ENCODE data around the gene ZIC1.

The ZIC1 gene

DNA sequence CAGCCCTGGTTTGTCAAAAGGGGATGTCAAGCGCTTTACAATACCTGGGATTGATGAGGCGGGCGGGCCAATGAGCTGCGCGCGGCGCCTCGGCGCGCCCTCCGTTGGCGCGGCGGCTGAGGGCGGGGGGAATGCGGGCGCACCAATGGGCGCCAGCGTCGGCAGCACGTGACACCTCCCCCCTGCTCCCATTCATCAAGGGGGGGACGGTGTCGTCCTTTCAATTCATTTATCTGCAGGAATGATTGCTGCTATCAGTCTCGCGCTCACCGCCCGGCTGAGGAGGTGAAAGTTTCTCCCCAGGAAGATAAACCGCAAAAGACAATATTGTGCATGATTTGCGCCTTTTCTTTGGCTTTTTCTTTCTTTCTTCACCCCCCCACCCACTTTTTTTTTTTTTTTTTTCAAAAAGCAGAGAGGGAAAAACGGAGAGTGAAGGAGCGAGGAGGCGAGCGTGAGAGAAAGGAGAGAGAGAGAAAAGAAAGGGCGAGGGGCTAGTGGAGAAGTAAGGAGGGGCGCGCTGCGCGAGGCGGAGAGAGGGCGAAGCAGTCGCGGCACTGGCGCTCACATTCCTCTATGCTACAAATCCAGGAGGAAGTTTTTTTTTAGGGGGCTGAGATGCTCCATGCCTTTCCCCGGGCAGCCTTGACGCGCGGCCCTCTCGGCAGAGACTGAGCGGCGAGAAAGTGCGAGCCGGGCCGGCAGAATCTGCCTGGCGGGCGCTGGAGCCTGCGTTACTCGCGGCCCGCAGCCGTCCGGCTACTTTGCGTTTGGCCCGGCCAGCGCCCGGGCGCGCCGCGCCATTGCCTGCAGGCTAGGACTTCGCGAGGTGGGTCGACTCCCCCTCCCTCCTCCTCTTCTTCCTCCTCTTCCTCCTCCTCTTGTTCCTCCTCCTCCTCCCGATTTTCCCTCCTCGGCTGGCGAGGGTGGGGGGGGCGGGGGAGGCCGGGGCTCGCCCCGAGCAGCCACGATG is at the start of gene ZIC1:
Gene ZIC1, plus strand, starts transcription at position 223 of the 973 bp plus-strand sequence. Its CDS starts 748 bp downstream, at position 971.
- no peak for DNase-seq (ENCODE audit: extremely low read depth in 1 of 2, low read depth in 1 of 2)

DNA sequence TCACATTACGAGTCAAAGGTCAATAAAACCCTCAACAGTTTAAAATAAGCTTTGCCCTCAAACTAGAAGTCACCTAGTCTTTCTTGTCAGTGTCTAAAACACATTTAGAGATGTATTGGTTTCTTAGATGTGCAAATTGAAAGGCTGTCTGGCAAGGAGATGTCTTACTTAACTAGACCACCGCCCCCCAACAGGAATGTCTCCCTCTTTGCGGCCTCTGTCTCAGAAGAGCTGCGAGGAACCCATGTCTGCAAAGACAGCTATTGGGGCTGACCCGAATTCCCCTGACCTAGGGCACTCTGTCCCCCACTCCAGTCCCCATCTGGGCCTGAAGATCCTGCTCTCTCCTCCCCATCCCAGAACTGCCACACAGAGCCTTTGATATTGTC is 49.1 kb upstream of the ZIC1 start:
- no peak for DNase-seq (ENCODE audit: extremely low read depth in 1 of 2, low read depth in 1 of 2)

GRCh38 chr3:147360646-147361453 is 48.3 kb upstream of the ZIC1 start:
- DNase-seq (ENCODE audit: extremely low read depth in 1 of 2, low read depth in 1 of 2): no peak

GRCh38 chr3:147361454-147362420 is 47.4 kb upstream of the ZIC1 start:
- DNase-seq (ENCODE audit: extremely low read depth in 1 of 2, low read depth in 1 of 2): no peak

GRCh38 chr3:147364771-147365170 is 44.4 kb upstream of the ZIC1 start:
- no peak for DNase-seq (ENCODE audit: extremely low read depth in 1 of 2, low read depth in 1 of 2)

GRCh38 chr3:147365196-147366115 is 43.7 kb upstream of the ZIC1 start:
- DNase-seq (ENCODE audit: extremely low read depth in 1 of 2, low read depth in 1 of 2): no peak

- no peak for DNase-seq (ENCODE audit: extremely low read depth in 1 of 2, low read depth in 1 of 2)
Observed at GRCh38 chr3:147367676-147368075, 41.5 kb upstream of the ZIC1 start.

DNA sequence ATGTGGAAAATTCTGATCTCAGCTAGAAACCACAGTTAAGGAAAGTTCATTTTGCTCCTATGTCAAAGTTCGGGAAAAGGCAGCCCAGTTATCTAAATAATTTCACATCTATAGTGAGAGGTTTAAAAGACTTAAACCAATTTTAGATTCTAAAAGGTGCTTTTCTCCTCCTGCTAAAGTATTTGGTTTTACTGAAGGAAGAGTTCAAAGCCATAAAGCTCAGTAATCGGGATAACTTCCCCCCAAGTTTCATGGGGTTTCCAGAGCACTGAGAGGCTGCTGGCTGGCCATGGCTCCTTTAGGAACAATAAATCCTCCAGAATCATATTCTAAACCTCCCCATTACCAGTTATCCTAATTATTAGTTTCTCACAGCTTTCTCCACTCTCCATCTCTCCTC is 41.0 kb upstream of the ZIC1 start:
- DNase-seq (ENCODE audit: extremely low read depth in 1 of 2, low read depth in 1 of 2): no peak

DNA sequence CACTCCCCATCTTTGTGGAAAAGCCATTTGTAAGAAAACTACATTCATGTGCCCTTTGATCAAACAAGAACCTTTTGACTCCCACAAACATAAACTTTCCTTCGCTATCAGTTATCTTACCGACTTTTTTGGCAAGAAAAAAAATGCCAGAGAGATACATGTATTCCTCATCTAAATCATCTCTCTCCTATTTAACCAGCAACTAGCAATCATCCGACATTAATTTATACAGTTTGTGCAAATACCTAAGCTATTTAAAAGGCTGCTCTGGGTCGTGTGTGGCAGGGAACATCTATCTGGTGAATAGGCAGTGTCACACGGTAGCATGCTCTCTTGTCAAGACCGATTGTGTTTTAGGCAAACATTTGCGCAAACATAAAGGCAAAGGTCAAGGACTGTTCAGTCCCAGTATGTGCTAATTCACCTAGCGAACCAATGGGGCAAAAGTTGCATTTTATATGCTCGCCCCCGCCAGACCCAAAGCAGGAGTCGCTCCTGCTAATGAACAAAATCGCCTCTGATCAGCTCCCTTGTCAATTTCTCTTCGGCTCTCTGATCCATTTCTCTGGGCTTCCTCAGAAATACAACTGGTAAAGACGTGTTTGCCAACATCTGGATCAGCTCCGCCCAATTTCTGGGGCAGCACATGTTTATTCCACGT is 40.5 kb upstream of the ZIC1 start:
- DNase-seq (ENCODE audit: extremely low read depth in 1 of 2, low read depth in 1 of 2): no peak

DNA sequence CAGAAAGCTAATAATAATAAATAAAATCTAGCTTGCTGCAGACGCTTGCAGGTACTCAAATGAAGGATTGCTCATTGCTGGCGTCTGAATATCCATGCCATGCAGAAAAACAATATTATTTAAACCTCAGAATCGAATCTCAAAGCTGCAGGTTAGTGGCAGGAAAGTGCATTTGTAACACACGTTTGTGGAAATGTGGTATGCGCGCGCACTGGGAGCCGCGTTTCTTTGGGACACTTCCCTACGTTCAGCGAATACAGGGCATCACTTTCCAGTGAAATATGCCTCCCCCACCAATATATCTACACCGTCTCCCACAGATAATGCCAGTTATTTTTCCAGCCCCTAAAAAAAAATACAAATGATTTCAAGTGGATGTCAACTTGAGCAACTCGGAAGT is 39.9 kb upstream of the ZIC1 start:
- no peak for DNase-seq (ENCODE audit: extremely low read depth in 1 of 2, low read depth in 1 of 2)

- no peak for DNase-seq (ENCODE audit: extremely low read depth in 1 of 2, low read depth in 1 of 2)
Observed at GRCh38 chr3:147369661-147370123, 39.5 kb upstream of the ZIC1 start.

DNA sequence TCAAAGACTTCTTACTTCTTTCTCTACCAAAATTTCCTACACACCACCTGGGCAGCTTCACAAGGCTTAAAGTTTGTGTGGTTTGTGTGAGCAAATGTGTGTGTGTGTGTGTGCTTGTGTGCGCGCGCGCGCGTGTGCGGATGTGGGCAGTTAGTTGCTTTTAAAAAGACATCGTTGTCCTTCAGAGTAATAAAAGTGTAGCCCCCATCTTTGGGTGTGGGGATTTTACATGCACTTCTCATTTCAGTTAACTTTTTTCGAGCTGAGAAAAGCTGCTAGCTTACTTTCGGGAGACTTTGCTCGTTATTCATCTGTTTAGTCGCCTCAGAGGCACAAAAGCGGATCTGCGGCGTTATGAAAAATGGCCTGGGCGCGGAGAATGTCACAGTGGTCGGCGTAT is 38.8 kb upstream of the ZIC1 start:
- no peak for DNase-seq (ENCODE audit: extremely low read depth in 1 of 2, low read depth in 1 of 2)

DNA sequence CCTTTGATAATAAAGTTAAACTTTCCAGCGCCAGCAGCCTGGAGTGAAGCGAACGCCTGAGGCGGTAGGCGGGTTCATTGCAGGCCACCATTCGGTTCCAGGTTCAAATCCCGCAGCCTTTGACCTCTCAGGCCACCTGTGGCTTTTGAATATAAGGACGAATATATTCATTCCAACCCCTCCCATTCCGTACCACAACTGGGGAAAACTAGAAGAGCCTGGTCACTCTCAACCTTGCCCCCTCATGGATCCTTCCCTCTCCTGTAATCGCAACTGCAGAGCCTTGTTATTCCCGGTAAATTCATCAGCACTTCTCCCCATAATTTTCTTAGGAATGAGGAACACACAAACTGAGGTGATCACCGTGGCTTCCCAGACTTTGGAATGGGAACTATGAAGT is 38.0 kb upstream of the ZIC1 start:
- no peak for DNase-seq (ENCODE audit: extremely low read depth in 1 of 2, low read depth in 1 of 2)

DNA sequence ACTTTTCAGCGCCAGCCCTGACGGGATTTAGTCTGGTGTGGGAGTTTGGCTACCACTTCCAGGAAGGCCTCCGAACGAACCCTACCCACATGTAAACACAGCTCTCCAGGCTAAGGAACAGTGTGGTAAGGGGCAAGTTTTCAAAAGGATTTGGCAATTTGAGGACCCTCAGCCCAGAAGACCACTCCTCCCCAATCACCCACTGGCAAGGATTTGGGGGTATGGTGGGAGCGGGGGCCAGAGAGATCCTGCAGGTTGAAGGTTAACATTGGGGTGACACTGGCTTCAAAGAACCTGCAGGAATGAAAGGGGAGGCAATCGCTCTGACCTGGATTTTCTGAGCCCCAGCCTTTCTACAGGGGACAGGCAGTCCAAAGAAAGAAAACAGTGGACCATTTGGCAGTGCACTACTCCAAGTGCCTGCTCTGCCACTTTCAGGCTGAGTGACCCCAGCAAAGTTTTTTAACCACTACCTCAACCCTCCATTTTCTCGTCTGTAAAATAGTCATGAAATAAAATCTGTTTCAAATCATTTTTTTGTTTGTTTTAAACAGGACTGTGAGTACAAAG is 37.3 kb upstream of the ZIC1 start:
- no peak for DNase-seq (ENCODE audit: extremely low read depth in 1 of 2, low read depth in 1 of 2)

DNA sequence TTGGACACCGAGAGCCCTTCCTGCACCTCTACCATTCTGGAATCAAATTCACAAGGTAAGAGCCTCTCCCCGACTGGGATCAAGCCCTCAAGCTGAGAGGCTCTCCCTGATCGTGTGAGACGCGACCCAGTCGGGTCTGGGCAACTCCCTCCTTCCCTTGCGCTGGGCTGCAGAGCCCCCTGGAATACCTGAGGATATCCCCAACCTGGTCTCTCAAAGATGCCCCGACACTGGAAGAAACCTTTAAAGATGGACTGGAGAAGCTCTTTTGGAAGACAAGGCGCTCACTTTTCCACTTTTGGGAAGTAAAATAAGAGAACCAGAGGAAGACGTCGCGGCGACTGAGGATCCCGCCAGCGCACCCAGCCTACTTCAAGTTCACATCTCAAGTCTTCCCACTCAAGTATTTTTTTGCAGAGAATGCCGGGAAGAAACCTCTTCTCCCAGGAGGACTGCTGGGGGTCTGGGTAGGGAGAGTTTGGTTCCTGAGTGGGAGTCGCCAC is 36.6 kb upstream of the ZIC1 start:
- DNase-seq (ENCODE audit: extremely low read depth in 1 of 2, low read depth in 1 of 2): no peak

GRCh38 chr3:147373301-147373700 is 35.9 kb upstream of the ZIC1 start:
- no peak for DNase-seq (ENCODE audit: extremely low read depth in 1 of 2, low read depth in 1 of 2)

GRCh38 chr3:147377412-147378367 is 31.5 kb upstream of the ZIC1 start:
- DNase-seq (ENCODE audit: extremely low read depth in 1 of 2, low read depth in 1 of 2): no peak

Measured in activated CD8-positive, alpha-beta memory T cell treated with anti-CD3 and anti-CD28 coated beads for 1 hour (primary cell).